ENCODE data around the gene CTBP2.

- no peak for TF ChIP-seq EZH2 (IDR thresholded peaks at IDR 0.05)
- no peak for TF ChIP-seq EZH2phosphoT487 (IDR thresholded peaks at IDR 0.05)
- TF ChIP-seq CTCF (IDR thresholded peaks at IDR 0.05) = no peak
Measured at GRCh38 chr10:125144206-125144605, 16.2 kb downstream of the CTBP2 start.

Data from neural progenitor cell (in vitro differentiated cells).